ENCODE results near the gene PLD5.

GRCh38 chr1:242187816-242188215 is 336.7 kb downstream of the PLD5 start:
- TF ChIP-seq CTCF (IDR thresholded peaks at IDR 0.05) (no peak), POLR2A (IDR thresholded peaks at IDR 0.05) (no peak)
